GM12878 (cell line): ENCODE results near the gene CREB5. TPM values are rescaled to one million over a fixed set of nuclear protein-coding genes. Genes with fewer than 3 reads are reported as not detected.
A peak's percentile ranks its signal among the peaks of the same experiment; 100 is the strongest.

Experiments
- ATF7 ChIP-seq: fragments of 450-650 bp; IDR thresholded peaks from 2 replicates; pipeline ENCODE4 v1.6.1; 2016; ENCODE audit warnings: low read depth, mild to moderate bottlenecking
- BACH1 ChIP-seq: fragments of 450-650 bp; IDR thresholded peaks from 2 replicates; pipeline ENCODE4 v1.6.1; 2017; ENCODE audit warnings: mild to moderate bottlenecking, borderline replicate concordance
- CREM ChIP-seq: IDR thresholded peaks from 2 replicates; pipeline ENCODE4 v1.6.1; 2014; ENCODE audit warnings: antibody characterized with exemption, low read depth
- HDGF ChIP-seq: fragments of 450-650 bp; IDR thresholded peaks from 2 replicates; pipeline ENCODE4 v1.6.1; 2016; ENCODE audit warnings: antibody characterized with exemption
- MTA2 ChIP-seq: fragments of 450-650 bp; IDR thresholded peaks from 2 replicates; pipeline ENCODE4 v1.6.1; 2016; ENCODE audit warnings: low read depth, mild to moderate bottlenecking, moderate library complexity
- NFYA ChIP-seq: IDR thresholded peaks from 2 replicates; pipeline ENCODE4 v1.6.1; 2011; ENCODE audit warnings: low read depth, mild to moderate bottlenecking, low read length, improper control_type of control experiment, borderline replicate concordance
- PAX5 ChIP-seq: IDR thresholded peaks from 2 replicates; pipeline ENCODE4 v1.6.1; 2011; ENCODE audit warnings: low read depth, low read length, borderline replicate concordance
- RAD51 ChIP-seq: fragments of 450-650 bp; IDR thresholded peaks from 2 replicates; pipeline ENCODE4 v1.6.1; 2016; ENCODE audit warnings: moderate library complexity, mild to moderate bottlenecking, inconsistent platforms
- SMARCA5 ChIP-seq: fragments of 450-650 bp; IDR thresholded peaks from 2 replicates; pipeline ENCODE4 v1.6.1; 2017; ENCODE audit warnings: mild to moderate bottlenecking
- TBL1XR1 ChIP-seq: IDR thresholded peaks from 2 replicates; pipeline ENCODE4 v1.6.1; 2012; ENCODE audit warnings: low read depth, low read length, improper control_type of control experiment
- TCF12 ChIP-seq: IDR thresholded peaks from 2 replicates; pipeline ENCODE4 v1.6.1; 2011; ENCODE audit warnings: low read depth, mild to moderate bottlenecking, low read length
- ZNF217 ChIP-seq: fragments of 450-650 bp; IDR thresholded peaks from 2 replicates; pipeline ENCODE4 v1.6.1; 2017; ENCODE audit warnings: antibody characterized with exemption, mild to moderate bottlenecking
- ZNF384 ChIP-seq: IDR thresholded peaks from 2 replicates; pipeline ENCODE4 v1.6.1; 2012; ENCODE audit warnings: low read depth, mild to moderate bottlenecking, low read length, improper control_type of control experiment, borderline replicate concordance
- polyA plus RNA-seq, 11 experiments: library from polyadenylated mRNA; depleted of rRNA in 4 of 11; unstranded in 6 of 11; stranded (reverse) in 5 of 11; fragments of >200 nt; fragmentation: Nextera tagmentation in 4 of 11; fragmentation: Illumina TruSeq in 1 of 11; extraction: Ambion mirVana in 4 of 11; extraction: Trizol in 1 of 11; gene quantifications; 1 replicate in 1 of 11; 2 replicates in 10 of 11; pipeline versions ENCODE4 v1.2.1 to v1.2.3, GENCODE V29; 2011 to 2016; ENCODE audit warnings: inconsistent platforms in 2 of 11, missing spikeins in 2 of 11, low read depth in 1 of 11
- total RNA-seq, 4 experiments: library from RNA; depleted of rRNA in 3 of 4; stranded (reverse); fragments of >200 nt in 3 of 4; fragmentation: Illumina TruSeq in 1 of 4; extraction: Trizol in 1 of 4; gene quantifications; 2 replicates each; pipeline versions ENCODE4 v1.2.1 to v1.2.3, GENCODE V29; 2013 to 2021
- TF ChIP-seq, protein P1 (sequence below): fragments of 450-650 bp; IDR thresholded peaks from 2 replicates; pipeline ENCODE4 v1.6.1; 2017; ENCODE audit warnings: mild to moderate bottlenecking, moderate library complexity
- TF ChIP-seq, protein P2 (sequence below): fragments of 450-650 bp; IDR thresholded peaks from 2 replicates; pipeline ENCODE4 v1.6.1; 2017; ENCODE audit warnings: low read depth, mild to moderate bottlenecking, moderate library complexity
- TF ChIP-seq, protein P3 (sequence below): IDR thresholded peaks from 2 replicates; pipeline ENCODE4 v1.6.1; 2012; ENCODE audit warnings: low read length, inconsistent platforms
- TF ChIP-seq, protein P4 (sequence below): fragments of 450-650 bp; IDR thresholded peaks from 2 replicates; pipeline ENCODE4 v1.6.1; 2016; ENCODE audit warnings: mild to moderate bottlenecking, moderate library complexity, borderline replicate concordance

Gene CREB5
- total and polyA plus RNA-seq, 10 of the 15 experiments (the other 5 are each of a cell fraction or from before 2014, with no cell fraction given) = 12.9 to 74.1 (median 53.0) TPM

DNA sequence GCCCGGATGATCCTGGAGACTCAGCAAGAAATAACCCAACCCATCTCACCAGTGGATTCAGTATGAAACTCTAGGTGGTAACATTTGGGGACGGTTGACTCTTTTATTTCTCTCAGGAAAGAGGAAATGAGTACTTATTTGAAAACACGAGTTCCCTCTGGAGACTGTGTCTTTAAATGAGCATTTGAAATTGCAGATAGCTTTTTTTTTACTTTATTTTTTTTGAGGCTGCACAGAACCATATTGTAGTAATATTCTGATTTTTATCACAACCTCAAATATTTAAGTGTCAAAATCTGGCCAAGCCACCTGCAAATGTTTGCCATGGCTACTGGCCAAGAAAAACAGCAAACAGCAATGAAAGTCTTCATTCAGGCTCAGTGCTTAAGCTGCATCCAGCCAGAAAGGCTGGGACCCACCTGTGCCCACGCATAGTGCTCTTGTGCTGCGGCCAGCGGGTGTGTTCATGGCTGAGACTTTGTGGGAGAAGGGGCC is 160.8 kb downstream of the CREB5 start (continued):
- TF ChIP-seq, protein P1, sequence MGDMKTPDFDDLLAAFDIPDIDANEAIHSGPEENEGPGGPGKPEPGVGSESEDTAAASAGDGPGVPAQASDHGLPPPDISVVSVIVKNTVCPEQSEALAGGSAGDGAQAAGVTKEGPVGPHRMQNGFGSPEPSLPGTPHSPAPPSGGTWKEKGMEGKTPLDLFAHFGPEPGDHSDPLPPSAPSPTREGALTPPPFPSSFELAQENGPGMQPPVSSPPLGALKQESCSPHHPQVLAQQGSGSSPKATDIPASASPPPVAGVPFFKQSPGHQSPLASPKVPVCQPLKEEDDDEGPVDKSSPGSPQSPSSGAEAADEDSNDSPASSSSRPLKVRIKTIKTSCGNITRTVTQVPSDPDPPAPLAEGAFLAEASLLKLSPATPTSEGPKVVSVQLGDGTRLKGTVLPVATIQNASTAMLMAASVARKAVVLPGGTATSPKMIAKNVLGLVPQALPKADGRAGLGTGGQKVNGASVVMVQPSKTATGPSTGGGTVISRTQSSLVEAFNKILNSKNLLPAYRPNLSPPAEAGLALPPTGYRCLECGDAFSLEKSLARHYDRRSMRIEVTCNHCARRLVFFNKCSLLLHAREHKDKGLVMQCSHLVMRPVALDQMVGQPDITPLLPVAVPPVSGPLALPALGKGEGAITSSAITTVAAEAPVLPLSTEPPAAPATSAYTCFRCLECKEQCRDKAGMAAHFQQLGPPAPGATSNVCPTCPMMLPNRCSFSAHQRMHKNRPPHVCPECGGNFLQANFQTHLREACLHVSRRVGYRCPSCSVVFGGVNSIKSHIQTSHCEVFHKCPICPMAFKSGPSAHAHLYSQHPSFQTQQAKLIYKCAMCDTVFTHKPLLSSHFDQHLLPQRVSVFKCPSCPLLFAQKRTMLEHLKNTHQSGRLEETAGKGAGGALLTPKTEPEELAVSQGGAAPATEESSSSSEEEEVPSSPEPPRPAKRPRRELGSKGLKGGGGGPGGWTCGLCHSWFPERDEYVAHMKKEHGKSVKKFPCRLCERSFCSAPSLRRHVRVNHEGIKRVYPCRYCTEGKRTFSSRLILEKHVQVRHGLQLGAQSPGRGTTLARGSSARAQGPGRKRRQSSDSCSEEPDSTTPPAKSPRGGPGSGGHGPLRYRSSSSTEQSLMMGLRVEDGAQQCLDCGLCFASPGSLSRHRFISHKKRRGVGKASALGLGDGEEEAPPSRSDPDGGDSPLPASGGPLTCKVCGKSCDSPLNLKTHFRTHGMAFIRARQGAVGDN = 0 out of 2 replicates have a peak, but pooled peaks have one; percentile 8
- TF ChIP-seq, protein P2, sequence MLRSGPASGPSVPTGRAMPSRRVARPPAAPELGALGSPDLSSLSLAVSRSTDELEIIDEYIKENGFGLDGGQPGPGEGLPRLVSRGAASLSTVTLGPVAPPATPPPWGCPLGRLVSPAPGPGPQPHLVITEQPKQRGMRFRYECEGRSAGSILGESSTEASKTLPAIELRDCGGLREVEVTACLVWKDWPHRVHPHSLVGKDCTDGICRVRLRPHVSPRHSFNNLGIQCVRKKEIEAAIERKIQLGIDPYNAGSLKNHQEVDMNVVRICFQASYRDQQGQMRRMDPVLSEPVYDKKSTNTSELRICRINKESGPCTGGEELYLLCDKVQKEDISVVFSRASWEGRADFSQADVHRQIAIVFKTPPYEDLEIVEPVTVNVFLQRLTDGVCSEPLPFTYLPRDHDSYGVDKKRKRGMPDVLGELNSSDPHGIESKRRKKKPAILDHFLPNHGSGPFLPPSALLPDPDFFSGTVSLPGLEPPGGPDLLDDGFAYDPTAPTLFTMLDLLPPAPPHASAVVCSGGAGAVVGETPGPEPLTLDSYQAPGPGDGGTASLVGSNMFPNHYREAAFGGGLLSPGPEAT = peak; percentile 59; the same call in 1 of the 2 replicates
- TF ChIP-seq HDGF (no peak), TCF12 (peak; percentile 41; the same call in 1 of the 2 replicates), ZNF217 (no peak), ZNF384 (peak; percentile 85), ATF7 (0 out of 2 replicates have a peak, but pooled peaks have one; percentile 24), SMARCA5 (peak; percentile 68), PAX5 (no peak), BACH1 (0 out of 2 replicates have a peak, but pooled peaks have one; percentile 32), TBL1XR1 (no peak), NFYA (no peak), MTA2 (peak; percentile 14), CREM (peak; percentile 10; the same call in 1 of the 2 replicates), RAD51 (no peak)
- TF ChIP-seq, protein P3, sequence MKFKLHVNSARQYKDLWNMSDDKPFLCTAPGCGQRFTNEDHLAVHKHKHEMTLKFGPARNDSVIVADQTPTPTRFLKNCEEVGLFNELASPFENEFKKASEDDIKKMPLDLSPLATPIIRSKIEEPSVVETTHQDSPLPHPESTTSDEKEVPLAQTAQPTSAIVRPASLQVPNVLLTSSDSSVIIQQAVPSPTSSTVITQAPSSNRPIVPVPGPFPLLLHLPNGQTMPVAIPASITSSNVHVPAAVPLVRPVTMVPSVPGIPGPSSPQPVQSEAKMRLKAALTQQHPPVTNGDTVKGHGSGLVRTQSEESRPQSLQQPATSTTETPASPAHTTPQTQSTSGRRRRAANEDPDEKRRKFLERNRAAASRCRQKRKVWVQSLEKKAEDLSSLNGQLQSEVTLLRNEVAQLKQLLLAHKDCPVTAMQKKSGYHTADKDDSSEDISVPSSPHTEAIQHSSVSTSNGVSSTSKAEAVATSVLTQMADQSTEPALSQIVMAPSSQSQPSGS = peak; percentile 41; the same call in 1 of the 2 replicates
- TF ChIP-seq, protein P4, sequence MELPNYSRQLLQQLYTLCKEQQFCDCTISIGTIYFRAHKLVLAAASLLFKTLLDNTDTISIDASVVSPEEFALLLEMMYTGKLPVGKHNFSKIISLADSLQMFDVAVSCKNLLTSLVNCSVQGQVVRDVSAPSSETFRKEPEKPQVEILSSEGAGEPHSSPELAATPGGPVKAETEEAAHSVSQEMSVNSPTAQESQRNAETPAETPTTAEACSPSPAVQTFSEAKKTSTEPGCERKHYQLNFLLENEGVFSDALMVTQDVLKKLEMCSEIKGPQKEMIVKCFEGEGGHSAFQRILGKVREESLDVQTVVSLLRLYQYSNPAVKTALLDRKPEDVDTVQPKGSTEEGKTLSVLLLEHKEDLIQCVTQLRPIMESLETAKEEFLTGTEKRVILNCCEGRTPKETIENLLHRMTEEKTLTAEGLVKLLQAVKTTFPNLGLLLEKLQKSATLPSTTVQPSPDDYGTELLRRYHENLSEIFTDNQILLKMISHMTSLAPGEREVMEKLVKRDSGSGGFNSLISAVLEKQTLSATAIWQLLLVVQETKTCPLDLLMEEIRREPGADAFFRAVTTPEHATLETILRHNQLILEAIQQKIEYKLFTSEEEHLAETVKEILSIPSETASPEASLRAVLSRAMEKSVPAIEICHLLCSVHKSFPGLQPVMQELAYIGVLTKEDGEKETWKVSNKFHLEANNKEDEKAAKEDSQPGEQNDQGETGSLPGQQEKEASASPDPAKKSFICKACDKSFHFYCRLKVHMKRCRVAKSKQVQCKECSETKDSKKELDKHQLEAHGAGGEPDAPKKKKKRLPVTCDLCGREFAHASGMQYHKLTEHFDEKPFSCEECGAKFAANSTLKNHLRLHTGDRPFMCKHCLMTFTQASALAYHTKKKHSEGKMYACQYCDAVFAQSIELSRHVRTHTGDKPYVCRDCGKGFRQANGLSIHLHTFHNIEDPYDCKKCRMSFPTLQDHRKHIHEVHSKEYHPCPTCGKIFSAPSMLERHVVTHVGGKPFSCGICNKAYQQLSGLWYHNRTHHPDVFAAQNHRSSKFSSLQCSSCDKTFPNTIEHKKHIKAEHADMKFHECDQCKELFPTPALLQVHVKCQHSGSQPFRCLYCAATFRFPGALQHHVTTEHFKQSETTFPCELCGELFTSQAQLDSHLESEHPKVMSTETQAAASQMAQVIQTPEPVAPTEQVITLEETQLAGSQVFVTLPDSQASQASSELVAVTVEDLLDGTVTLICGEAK = 0 out of 2 replicates have a peak, but pooled peaks have one; percentile 12
- TF ChIP-seq, all 136 proteins: peak for 23
